GM18526 (cell line): Measurements from ENCODE around the gene HSCB.

Source experiments
- POLR2A ChIP-seq: IDR thresholded peaks from 3 replicates; pipeline ENCODE4 v1.6.1; 2011; ENCODE audit not compliant: insufficient read length; ENCODE audit errors: extremely low read depth

The HSCB gene

GRCh38 chr22:28799606-28800307 lies 57.9 kb downstream of the HSCB start:
- no peak for TF ChIP-seq POLR2A

- peak; percentile 97 for TF ChIP-seq POLR2A
These were observed 58.6 kb downstream of the HSCB start, which contains the start of gene XBP1 for GRCh38 chr22:28800308-28801041. TSS of gene XBP1 (minus strand) at chr22:28800569.

- no peak for TF ChIP-seq POLR2A
These were observed 60.2 kb downstream of the HSCB start for GRCh38 chr22:28801845-28802594.

GRCh38 chr22:28802595-28803123 lies 60.8 kb downstream of the HSCB start:
- TF ChIP-seq POLR2A: no peak
